GM12872 (cell line): Measurements from ENCODE around the gene TMEM91.

Experiments
- CTCF ChIP-seq: IDR thresholded peaks from 3 replicates; pipeline ENCODE4 v1.5.1; 2011; ENCODE audit warnings: low read depth, mild to moderate bottlenecking, low read length, moderate library complexity; ENCODE audit not compliant: insufficient read depth

The TMEM91 gene

GRCh38 chr19:41350735-41351338 lies 25.5 kb upstream of the TMEM91 start:
- no peak for TF ChIP-seq CTCF

- no peak for TF ChIP-seq CTCF
Measured at GRCh38 chr19:41351339-41352245, 24.7 kb upstream of the TMEM91 start.

- no peak for TF ChIP-seq CTCF
Measured at GRCh38 chr19:41352279-41352608, 24.1 kb upstream of the TMEM91 start.

GRCh38 chr19:41352609-41353465 lies 23.5 kb upstream of the TMEM91 start:
- TF ChIP-seq CTCF, result peak; percentile 83

GRCh38 chr19:41353466-41354342 lies 22.6 kb upstream of the TMEM91 start, which contains the start of gene TGFB1:
TSS of gene TGFB1 (minus strand) at chr19:41353922. CDS start at chr19:41353044, 878 bp downstream.
- peak; percentile 85 for TF ChIP-seq CTCF

- no peak for TF ChIP-seq CTCF
Measured at GRCh38 chr19:41354343-41354953, 21.9 kb upstream of the TMEM91 start.
